Gastrocnemius medialis (tissue), 4 donors: Measurements from ENCODE around the gene MEGF11. TPM values are rescaled to one million over a fixed set of nuclear protein-coding genes. Genes with fewer than 3 reads are reported as not detected.

Source experiments
- ATAC-seq, 2 donors: fragments of 150-250 bp; one replicate each; pipeline ENCODE4 v1.9.1; 2016
- DNase-seq, 2 donors: peaks; one replicate each; pipeline ENCODE4 v3.0.0-alpha.2; 2019
- H3K27ac ChIP-seq, 4 donors: fragments of 200-600 bp; sonication (generic); 1 replicate in 1 of 4; 2 replicates in 3 of 4; pipeline ENCODE4 v1.5.1; 2016 to 2018; ENCODE audit warnings: mild to moderate bottlenecking in 2 of 4, moderate library complexity in 1 of 4
- H3K27me3 ChIP-seq, 3 donors: fragments of 200-600 bp; sonication (generic) in 2 of 3; 1 replicate in 1 of 3; 2 replicates in 2 of 3; pipeline versions ENCODE4 v1.5.1 to v1.6.0; 2016 to 2019; ENCODE audit warnings: mild to moderate bottlenecking in 1 of 3, moderate library complexity in 1 of 3
- H3K36me3 ChIP-seq, 2 donors: fragments of 200-600 bp; sonication (generic) in 1 of 2; one replicate each; pipeline ENCODE4 v1.5.1; 2017 to 2018
- H3K4me1 ChIP-seq, 2 donors: fragments of 200-600 bp; sonication (generic) in 1 of 2; one replicate each; pipeline ENCODE4 v1.5.1; 2016 to 2017; ENCODE audit warnings: mild to moderate bottlenecking in 2 of 2
- H3K4me3 ChIP-seq, 4 donors: fragments of 200-600 bp; sonication (generic) in 3 of 4; 1 replicate in 1 of 4; 2 replicates in 3 of 4; pipeline ENCODE4 v1.5.1; 2016 to 2019; ENCODE audit warnings: mild to moderate bottlenecking in 2 of 4
- H3K9me3 ChIP-seq, 3 donors: fragments of 200-600 bp; sonication (generic) in 2 of 3; 1 replicate in 1 of 3; 2 replicates in 2 of 3; pipeline ENCODE4 v1.5.1; 2016 to 2019
- CTCF ChIP-seq, 5 experiments: fragments of 450-650 bp in 3 of 5; fragments of 200-600 bp in 2 of 5; sonication (generic) in 2 of 5; IDR thresholded peaks in 4 of 5; conservative IDR thresholded peaks in 1 of 5; 1 replicate in 4 of 5; 2 replicates in 1 of 5; pipeline ENCODE4 v1.5.1; 2016 to 2019; ENCODE audit warnings: antibody characterized with exemption in 5 of 5, mild to moderate bottlenecking in 3 of 5, moderate library complexity in 3 of 5
- POLR2A ChIP-seq, 2 donors: fragments of 450-650 bp; IDR thresholded peaks; one replicate each; pipeline ENCODE4 v1.6.1; 2017; ENCODE audit warnings: antibody characterized with exemption in 2 of 2, mild to moderate bottlenecking in 2 of 2, moderate library complexity in 2 of 2
- in situ Hi-C, 4 donors: fragments of 200-750 bp; cut with MboI; loops; one replicate each; pipeline versions ENCODE4 v1.15.0 to v1.8.0; 2017; ENCODE audit warnings: low sequenced_read_pairs in 4 of 4
- intact Hi-C: fragments of 100-400 bp; cut with DNase I; formaldehyde crosslinking; loops from one replicate; pipeline ENCODE4 v1.15.1; 2023; ENCODE audit warnings: low total_unique reads
- total RNA-seq, 4 donors: library from RNA; depleted of rRNA; stranded (reverse); fragments of >200 nt; gene quantifications; one replicate each; pipeline versions ENCODE4 v1.1.0 to v1.2.3, GENCODE V29; 2016

MEGF11 gene
- total RNA-seq, 4 donors from 2014 or later = not detected

- in situ Hi-C loops = no loop called here
- ATAC-seq (no peak), DNase-seq (no peak)
- Histone ChIP-seq H3K27me3 (no peaks in the 10 kb centered on the region), H3K4me3 (no peak overlapping the region), H3K36me3 (no peaks in the 10 kb centered on the region), H3K4me1 (no peaks in the 10 kb centered on the region), H3K9me3 (no peaks in the 10 kb centered on the region), H3K27ac (no peak overlapping the region)
- intact Hi-C loops = no loop called here
- TF ChIP-seq POLR2A (IDR thresholded peaks at IDR 0.05) (no peak), CTCF (IDR thresholded peaks at IDR 0.05 in 4 of 5, conservative IDR thresholded peaks at IDR 0.05 in 1 of 5) (no peak)
Observed at GRCh38 chr15:66165856-66166255, 87.7 kb downstream of the MEGF11 start.

GRCh38 chr15:66164788-66165187, 88.8 kb downstream of the MEGF11 start:
- intact Hi-C loops (no loop called here), in situ Hi-C loops (no loop called here)
- Histone ChIP-seq H3K36me3 (no peaks in the 10 kb centered on the region), H3K4me1 (no peaks in the 10 kb centered on the region), H3K27me3 (no peaks in the 10 kb centered on the region), H3K4me3 (no peak overlapping the region), H3K9me3 (no peaks in the 10 kb centered on the region), H3K27ac (no peak overlapping the region)
- no peak for ATAC-seq
- no peak for DNase-seq
- no peak for TF ChIP-seq CTCF (IDR thresholded peaks at IDR 0.05 in 4 of 5, conservative IDR thresholded peaks at IDR 0.05 in 1 of 5)
- no peak for TF ChIP-seq POLR2A (IDR thresholded peaks at IDR 0.05)

GRCh38 chr15:66163553-66163952, 90.0 kb downstream of the MEGF11 start:
- Histone ChIP-seq H3K9me3 (no peaks in the 10 kb centered on the region), H3K27ac (no peak overlapping the region), H3K4me1 (no peaks in the 10 kb centered on the region), H3K4me3 (no peak overlapping the region), H3K27me3 (no peaks in the 10 kb centered on the region), H3K36me3 (no peaks in the 10 kb centered on the region)
- in situ Hi-C loops = no loop called here
- no peak for ATAC-seq
- TF ChIP-seq CTCF (IDR thresholded peaks at IDR 0.05 in 4 of 5, conservative IDR thresholded peaks at IDR 0.05 in 1 of 5) = no peak
- no peak for TF ChIP-seq POLR2A (IDR thresholded peaks at IDR 0.05)
- DNase-seq = no peak
- intact Hi-C loops = no loop called here

- DNase-seq (no peak), ATAC-seq (no peak)
- H3K36me3 ChIP-seq = no peaks in the 10 kb centered on the region
- H3K4me3 ChIP-seq = no peak overlapping the region
- no peaks in the 10 kb centered on the region for H3K4me1 ChIP-seq
- no peak for TF ChIP-seq POLR2A (IDR thresholded peaks at IDR 0.05)
- no peak for TF ChIP-seq CTCF (IDR thresholded peaks at IDR 0.05 in 4 of 5, conservative IDR thresholded peaks at IDR 0.05 in 1 of 5)
- no peaks in the 10 kb centered on the region for H3K27me3 ChIP-seq
- intact Hi-C loops (no loop called here), in situ Hi-C loops (no loop called here)
- H3K9me3 ChIP-seq = no peaks in the 10 kb centered on the region
- no peak overlapping the region for H3K27ac ChIP-seq
Observed at GRCh38 chr15:66162286-66162685, 91.3 kb downstream of the MEGF11 start.

- intact Hi-C loops = no loop called here
- no peak overlapping the region for H3K4me3 ChIP-seq
- H3K27ac ChIP-seq = no peak overlapping the region
- no peaks in the 10 kb centered on the region for H3K27me3 ChIP-seq
- TF ChIP-seq CTCF (IDR thresholded peaks at IDR 0.05 in 4 of 5, conservative IDR thresholded peaks at IDR 0.05 in 1 of 5) (no peak), POLR2A (IDR thresholded peaks at IDR 0.05) (no peak)
- no peaks in the 10 kb centered on the region for H3K9me3 ChIP-seq
- ATAC-seq (no peak), DNase-seq (no peak)
- H3K4me1 ChIP-seq = no peaks in the 10 kb centered on the region
- in situ Hi-C loops = no loop called here
- H3K36me3 ChIP-seq = no peaks in the 10 kb centered on the region
Observed at GRCh38 chr15:66161575-66162118, 91.9 kb downstream of the MEGF11 start.
